Glutamatergic neuron (in vitro differentiated cells): ENCODE measurements around the gene S1PR4. TPM values are rescaled to one million over a fixed set of nuclear protein-coding genes. Genes with fewer than 3 reads are reported as not detected.

Experiments
- DNase-seq: peaks from one replicate; pipeline ENCODE4 v3.0.0; 2022
- H3K27ac Mint-ChIP-seq: one replicate; pipeline ENCODE4 v1.8.0; 2020; ENCODE audit warnings: mild to moderate bottlenecking, mixed read lengths, inconsistent platforms; ENCODE audit not compliant: unreplicated experiment
- H3K27me3 Mint-ChIP-seq: one replicate; pipeline ENCODE4 v1.8.0; 2020; ENCODE audit warnings: mild to moderate bottlenecking, moderate library complexity, mixed read lengths, inconsistent platforms; ENCODE audit not compliant: unreplicated experiment
- H3K36me3 Mint-ChIP-seq: one replicate; pipeline ENCODE4 v1.8.0; 2020; ENCODE audit warnings: mild to moderate bottlenecking, mixed read lengths, inconsistent platforms; ENCODE audit not compliant: unreplicated experiment
- H3K4me1 Mint-ChIP-seq: one replicate; pipeline ENCODE4 v1.8.0; 2020; ENCODE audit warnings: mild to moderate bottlenecking, low read depth, mixed read lengths, inconsistent platforms; ENCODE audit not compliant: unreplicated experiment
- H3K4me3 Mint-ChIP-seq: one replicate; pipeline ENCODE4 v1.8.0; 2020; ENCODE audit warnings: mild to moderate bottlenecking, mixed read lengths, inconsistent platforms; ENCODE audit not compliant: unreplicated experiment
- H3K9me3 Mint-ChIP-seq: one replicate; pipeline ENCODE4 v1.8.0; 2020; ENCODE audit warnings: mild to moderate bottlenecking, moderate library complexity, mixed read lengths, inconsistent platforms; ENCODE audit not compliant: unreplicated experiment
- CTCF ChIP-seq: fragments of 200-600 bp; sonication (generic); IDR thresholded peaks from one replicate; pipeline ENCODE4 v1.5.0; 2021; ENCODE audit not compliant: partially characterized antibody, unreplicated experiment
- total RNA-seq: library from RNA; stranded (reverse); fragmentation: NEBNext Ultra II Directional; extraction: Animal tissue kit (Norgen Biotek cat#: 25700); gene quantifications from one replicate; pipeline ENCODE4 v1.2.1, GENCODE V29; 2021; ENCODE audit not compliant: unreplicated experiment

The S1PR4 gene
- total RNA-seq, 1 donor from 2014 or later = not detected

GRCh38 chr19:3184847-3185460 is 6.4 kb downstream of the S1PR4 start:
- Mint-ChIP-seq H3K4me3 (peak overlapping the region; percentile 97), H3K4me1 (peaks cover 10% of the 10 kb centered on the region), H3K36me3 (no peaks in the 10 kb centered on the region), H3K27ac (peak overlapping the region; percentile 89), H3K9me3 (peaks cover 8% of the 10 kb centered on the region), H3K27me3 (peaks cover 15% of the 10 kb centered on the region)
- DNase-seq = peak; percentile 70
- TF ChIP-seq CTCF = no peak

- H3K4me1 Mint-ChIP-seq = peaks cover 10% of the 10 kb centered on the region
- H3K36me3 Mint-ChIP-seq = no peaks in the 10 kb centered on the region
- peak; percentile 96 for DNase-seq
- peak within 1 kb of the TSS; percentile 97 for H3K4me3 Mint-ChIP-seq
- TF ChIP-seq CTCF = no peak
- peaks cover 8% of the 10 kb centered on the region for H3K9me3 Mint-ChIP-seq
- peak within 1 kb of the TSS; percentile 89 for H3K27ac Mint-ChIP-seq
- H3K27me3 Mint-ChIP-seq = peaks cover 15% of the 10 kb centered on the region
These were observed 7.0 kb downstream of the S1PR4 start, which contains the start of gene NCLN for GRCh38 chr19:3185461-3186159. NCLN (plus strand) TSS chr19:3185930; CDS start chr19:3186031, 101 bp downstream.

GRCh38 chr19:3186160-3186688 is 7.7 kb downstream of the S1PR4 start:
- no peaks in the 10 kb centered on the region for H3K36me3 Mint-ChIP-seq
- peaks cover 15% of the 10 kb centered on the region for H3K27me3 Mint-ChIP-seq
- no peak for DNase-seq
- H3K9me3 Mint-ChIP-seq = peaks cover 8% of the 10 kb centered on the region
- H3K4me3 Mint-ChIP-seq = peak overlapping the region; percentile 85
- H3K27ac Mint-ChIP-seq = peak overlapping the region; percentile 87
- no peak for TF ChIP-seq CTCF
- H3K4me1 Mint-ChIP-seq = peaks cover 12% of the 10 kb centered on the region

- H3K27me3 Mint-ChIP-seq = peaks cover 15% of the 10 kb centered on the region
- H3K27ac Mint-ChIP-seq = peak overlapping the region; percentile 87
- H3K4me3 Mint-ChIP-seq = peak overlapping the region; percentile 85
- no peak for DNase-seq
- H3K36me3 Mint-ChIP-seq = no peaks in the 10 kb centered on the region
- no peak for TF ChIP-seq CTCF
- H3K4me1 Mint-ChIP-seq = peaks cover 12% of the 10 kb centered on the region
- H3K9me3 Mint-ChIP-seq = peaks cover 8% of the 10 kb centered on the region
These were observed 8.5 kb downstream of the S1PR4 start for GRCh38 chr19:3186891-3187661.
